Stomach smooth muscle (tissue), 2 donors: Measurements from ENCODE around the gene MKRN2.

Experiments used
- H3K27ac ChIP-seq: one replicate; pipeline ENCODE4 v1.7.0; 2013; ENCODE audit warnings: mild to moderate bottlenecking, low read length, inconsistent platforms
- H3K27me3 ChIP-seq, 2 donors: one replicate each; pipeline ENCODE4 v1.7.0; 2013; ENCODE audit warnings: low read length in 2 of 2; ENCODE audit not compliant: insufficient read depth in 2 of 2, control insufficient read depth in 1 of 2
- H3K36me3 ChIP-seq, 2 donors: one replicate each; pipeline ENCODE4 v1.7.0; 2013; ENCODE audit warnings: low read length in 2 of 2; ENCODE audit not compliant: control insufficient read depth in 2 of 2, insufficient read depth in 2 of 2
- H3K4me1 ChIP-seq: one replicate; pipeline ENCODE4 v1.7.0; 2013; ENCODE audit warnings: low read length; ENCODE audit not compliant: control insufficient read depth, insufficient read depth
- H3K4me3 ChIP-seq, 2 donors: one replicate each; pipeline ENCODE4 v1.7.0; 2013; ENCODE audit warnings: low read length in 2 of 2
- H3K9ac ChIP-seq, 2 donors: one replicate each; pipeline ENCODE4 v1.7.0; 2013; ENCODE audit warnings: low read length in 2 of 2, mild to moderate bottlenecking in 1 of 2
- H3K9me3 ChIP-seq, 2 donors: one replicate each; pipeline ENCODE4 v1.7.0; 2013; ENCODE audit warnings: low read length in 2 of 2; ENCODE audit not compliant: control insufficient read depth in 2 of 2
- donor health status: healthy.
- donor health status: Pancreatic carcinoma.

The MKRN2 gene

DNA sequence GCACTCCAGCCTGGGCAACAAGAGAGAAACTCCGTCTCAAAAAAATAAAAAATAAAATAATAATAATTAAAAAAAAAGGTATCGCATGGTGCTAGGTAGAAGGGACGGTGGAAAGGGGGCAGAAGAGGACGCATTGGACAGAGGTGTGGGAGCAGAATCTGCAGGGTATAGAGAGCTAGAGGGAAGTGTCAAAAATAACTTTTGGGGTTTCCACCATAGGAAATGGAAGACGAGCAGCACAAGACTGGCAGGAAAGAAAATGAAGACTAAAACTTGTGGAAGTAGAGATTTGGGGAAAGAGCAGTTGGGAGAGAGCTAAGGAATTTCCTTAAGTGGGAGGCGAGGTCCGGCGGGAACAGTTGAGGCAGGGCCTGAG lies 585 bp upstream of the MKRN2 start:
- H3K4me1 ChIP-seq: peaks cover 24% of the 10 kb centered on the region
- H3K9ac ChIP-seq: peak overlapping the region; percentile 81 to 90
- H3K27me3 ChIP-seq: peaks cover 0 to 11% of the 10 kb centered on the region in 2 donors
- H3K4me3 ChIP-seq: peak overlapping the region; percentile 64 to 92
- peak overlapping the region; percentile 92 for H3K27ac ChIP-seq
- H3K36me3 ChIP-seq: no peaks in the 10 kb centered on the region
- no peaks in the 10 kb centered on the region for H3K9me3 ChIP-seq

DNA sequence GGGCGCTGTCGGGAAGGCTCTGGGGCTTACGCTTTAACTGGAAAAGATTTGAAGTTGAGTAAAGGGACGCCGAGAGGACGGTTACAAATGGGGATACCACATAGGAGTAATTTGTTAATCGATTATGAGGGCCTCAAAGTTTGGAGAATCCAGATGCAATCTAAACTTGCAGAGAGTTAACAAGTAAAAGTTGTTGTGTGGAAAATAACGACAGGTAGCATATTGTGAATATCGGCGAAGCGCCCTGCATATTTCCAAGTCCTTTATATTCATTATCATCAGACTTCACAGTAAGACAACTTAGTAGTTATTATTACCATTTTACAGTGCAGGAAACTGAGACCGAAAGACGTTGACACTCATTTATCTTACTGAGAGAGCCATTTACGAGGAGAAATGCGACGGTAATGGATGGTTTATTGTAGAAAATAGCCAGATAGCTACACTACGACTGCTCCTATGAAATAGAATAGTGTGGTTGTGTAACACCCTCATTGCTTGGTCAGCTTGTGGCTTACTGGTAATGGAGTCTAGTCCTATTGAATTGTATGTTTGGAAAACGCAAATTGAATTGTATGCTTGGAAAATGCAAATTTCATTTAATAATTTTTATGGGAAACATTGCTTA lies 700 bp downstream of the MKRN2 start:
- Histone ChIP-seq H3K4me1 (peaks cover 28% of the 10 kb centered on the region), H3K27ac (peak overlapping the region; percentile 92), H3K36me3 (no peaks in the 10 kb centered on the region), H3K4me3 (peak overlapping the region; percentile 64 to 92), H3K9me3 (no peaks in the 10 kb centered on the region), H3K9ac (peak overlapping the region; percentile 90 to 92), H3K27me3 (peaks cover 0 to 11% of the 10 kb centered on the region in 2 donors)

DNA sequence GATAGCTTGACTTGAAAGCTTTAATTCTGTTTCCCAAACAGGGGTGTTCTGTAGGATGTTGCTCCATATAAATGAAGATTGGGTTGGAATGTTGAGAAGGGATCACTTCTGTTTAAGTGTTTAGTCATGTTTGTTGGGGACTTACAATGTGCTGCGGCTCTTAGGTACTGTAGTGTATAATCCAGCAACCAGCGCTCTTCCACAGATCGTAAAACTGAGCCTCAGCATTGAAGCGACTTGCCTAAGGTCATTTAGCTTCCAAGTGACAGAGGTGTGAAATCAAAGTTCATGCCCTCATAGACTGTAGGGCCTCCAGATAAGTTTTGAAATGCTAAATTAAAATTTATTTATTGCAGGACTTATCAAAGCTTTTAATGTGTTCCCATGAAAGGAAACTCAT lies 1.8 kb downstream of the MKRN2 start:
- peak overlapping the region; percentile 64 to 92 for H3K4me3 ChIP-seq
- H3K27me3 ChIP-seq: peaks cover 0 to 5% of the 10 kb centered on the region in 2 donors
- peak overlapping the region in 1 of 2 donors; percentile 90 for H3K9ac ChIP-seq
- no peaks in the 10 kb centered on the region for H3K9me3 ChIP-seq
- no peak overlapping the region for H3K27ac ChIP-seq
- H3K4me1 ChIP-seq: peaks cover 28% of the 10 kb centered on the region
- no peaks in the 10 kb centered on the region for H3K36me3 ChIP-seq

DNA sequence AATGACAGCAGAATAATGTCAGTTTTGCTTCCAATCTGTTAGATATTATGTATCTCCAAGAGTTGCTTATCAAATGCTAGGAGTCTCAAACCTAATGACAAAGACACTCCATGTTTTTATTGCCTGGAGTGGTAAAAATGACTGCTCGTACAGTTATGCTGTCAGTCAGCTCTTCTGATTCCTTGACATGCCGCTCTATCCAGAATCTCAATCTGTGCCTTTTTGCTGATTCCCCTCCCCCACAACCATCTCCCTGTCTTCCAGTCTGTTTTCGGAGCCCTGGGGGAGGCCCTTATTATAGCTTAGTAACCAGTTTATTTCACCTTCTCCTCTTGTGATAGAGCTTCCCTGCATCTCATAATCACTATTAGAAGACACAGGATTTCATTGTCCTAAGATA lies 2.6 kb downstream of the MKRN2 start:
- Histone ChIP-seq H3K4me3 (no peak overlapping the region), H3K36me3 (no peaks in the 10 kb centered on the region), H3K9ac (peak overlapping the region in 1 of 2 donors; percentile 13), H3K4me1 (peaks cover 23% of the 10 kb centered on the region), H3K27me3 (no peaks in the 10 kb centered on the region), H3K9me3 (no peaks in the 10 kb centered on the region), H3K27ac (no peak overlapping the region)

DNA sequence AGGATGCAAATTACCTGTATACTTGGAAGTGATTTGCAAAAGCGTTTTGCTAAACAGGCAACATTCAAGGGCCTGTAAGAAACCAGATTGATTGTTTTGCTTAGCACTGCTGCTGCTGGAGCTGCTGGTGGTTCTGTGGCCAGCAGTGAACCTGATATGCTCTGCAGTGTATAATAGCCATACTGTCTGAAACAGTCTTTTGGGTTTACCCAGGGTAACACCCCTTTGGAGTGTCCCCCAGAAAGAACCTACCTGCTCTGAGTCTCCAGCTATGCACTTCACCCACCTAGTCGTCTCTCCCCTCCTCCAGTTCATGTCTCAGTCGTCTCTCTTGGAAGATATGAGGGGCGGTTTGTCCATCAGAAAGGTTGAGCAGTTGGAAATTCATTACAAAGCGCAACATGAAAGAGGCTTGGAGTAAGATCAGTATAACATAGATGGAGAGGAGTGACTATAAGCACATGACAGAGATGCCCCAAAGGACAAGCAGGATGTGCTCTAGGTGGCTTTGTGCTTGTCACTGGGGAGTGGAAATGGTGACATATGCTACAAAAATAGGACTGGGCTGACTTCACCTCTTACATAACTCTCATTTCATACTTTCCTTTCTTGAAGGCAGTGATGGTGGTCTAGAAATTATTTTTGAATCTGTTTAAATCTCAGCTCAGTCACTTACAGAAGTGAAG lies 3.8 kb downstream of the MKRN2 start:
- no peaks in the 10 kb centered on the region for H3K27me3 ChIP-seq
- H3K4me3 ChIP-seq: no peak overlapping the region
- no peaks in the 10 kb centered on the region for H3K36me3 ChIP-seq
- peaks cover 23% of the 10 kb centered on the region for H3K4me1 ChIP-seq
- H3K9ac ChIP-seq: peak overlapping the region in 1 of 2 donors; percentile 21
- no peak overlapping the region for H3K27ac ChIP-seq
- no peaks in the 10 kb centered on the region for H3K9me3 ChIP-seq

DNA sequence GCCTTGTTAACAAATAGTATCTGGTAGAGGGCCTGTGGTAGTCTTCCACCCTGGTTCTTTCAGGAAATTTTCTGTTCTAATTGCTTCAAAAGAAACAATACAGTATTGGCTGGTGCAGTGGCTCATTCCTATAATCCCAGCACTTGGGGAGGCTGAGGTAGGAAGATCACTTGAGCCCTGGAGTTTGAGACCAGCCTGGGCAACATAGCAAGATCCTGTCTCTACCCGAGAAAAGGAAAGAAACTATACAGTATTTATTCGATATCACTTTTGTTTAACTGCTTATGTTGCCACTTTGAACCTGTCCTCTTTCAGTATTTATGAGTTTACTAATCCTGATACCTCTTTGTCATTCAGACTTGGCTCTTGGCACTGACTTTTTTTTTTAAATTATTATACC lies 4.5 kb downstream of the MKRN2 start:
- Histone ChIP-seq H3K36me3 (no peaks in the 10 kb centered on the region), H3K4me3 (no peak overlapping the region), H3K27ac (no peak overlapping the region), H3K4me1 (peaks cover 21% of the 10 kb centered on the region), H3K9ac (no peak overlapping the region), H3K27me3 (no peaks in the 10 kb centered on the region), H3K9me3 (no peaks in the 10 kb centered on the region)

DNA sequence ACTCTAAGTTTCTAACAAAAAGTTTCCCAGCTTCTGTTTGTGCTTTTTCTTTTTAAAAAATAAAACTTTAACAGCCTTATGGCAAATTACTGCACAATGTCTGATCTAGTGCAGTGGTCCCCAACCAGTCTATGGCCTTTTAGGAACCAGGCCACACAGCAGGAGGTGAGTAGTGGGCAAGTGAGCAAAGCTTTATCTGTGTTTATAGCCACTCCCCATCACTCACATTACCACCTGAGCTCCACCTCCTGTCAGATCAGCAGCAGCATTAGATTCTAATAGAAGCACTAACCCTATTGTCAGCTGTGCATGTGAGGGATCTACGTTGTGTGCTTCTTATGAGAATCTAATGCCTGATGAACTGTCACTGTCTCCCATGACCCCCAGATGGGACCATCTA lies 5.6 kb downstream of the MKRN2 start:
- H3K4me1 ChIP-seq: peaks cover 21% of the 10 kb centered on the region

DNA sequence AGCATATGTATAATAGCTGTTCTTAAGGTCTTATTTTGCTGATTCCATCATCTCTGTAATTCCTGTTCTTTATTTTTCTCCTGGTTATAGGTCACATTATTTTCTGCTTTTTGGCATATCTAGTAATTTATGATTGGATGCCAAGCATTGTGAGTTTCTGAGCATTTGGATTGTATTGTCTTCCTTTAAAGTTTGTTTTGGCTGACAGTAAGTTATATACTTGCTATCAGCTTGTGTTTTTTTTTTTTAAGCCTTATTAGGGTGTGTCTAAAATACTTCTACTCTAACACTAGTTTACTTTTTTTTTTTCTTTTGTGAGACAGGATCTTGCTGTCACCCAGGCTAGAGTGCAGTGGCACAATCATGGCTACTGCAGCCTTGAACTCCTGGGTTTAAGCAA lies 10.1 kb downstream of the MKRN2 start:
- H3K36me3 ChIP-seq: peaks cover 19 to 20% of the 10 kb centered on the region in 2 donors
- no peaks in the 10 kb centered on the region for H3K9me3 ChIP-seq
- no peak overlapping the region for H3K4me3 ChIP-seq
- peaks cover under 1% of the 10 kb centered on the region for H3K4me1 ChIP-seq
- no peaks in the 10 kb centered on the region for H3K27me3 ChIP-seq
- no peak overlapping the region for H3K9ac ChIP-seq
- no peak overlapping the region for H3K27ac ChIP-seq

More for the DNA sequence above, 5.6 kb downstream of the MKRN2 start:
- Histone ChIP-seq H3K27me3 (no peaks in the 10 kb centered on the region), H3K4me3 (no peak overlapping the region), H3K9ac (no peak overlapping the region), H3K27ac (no peak overlapping the region), H3K9me3 (no peaks in the 10 kb centered on the region), H3K36me3 (no peaks in the 10 kb centered on the region)

DNA sequence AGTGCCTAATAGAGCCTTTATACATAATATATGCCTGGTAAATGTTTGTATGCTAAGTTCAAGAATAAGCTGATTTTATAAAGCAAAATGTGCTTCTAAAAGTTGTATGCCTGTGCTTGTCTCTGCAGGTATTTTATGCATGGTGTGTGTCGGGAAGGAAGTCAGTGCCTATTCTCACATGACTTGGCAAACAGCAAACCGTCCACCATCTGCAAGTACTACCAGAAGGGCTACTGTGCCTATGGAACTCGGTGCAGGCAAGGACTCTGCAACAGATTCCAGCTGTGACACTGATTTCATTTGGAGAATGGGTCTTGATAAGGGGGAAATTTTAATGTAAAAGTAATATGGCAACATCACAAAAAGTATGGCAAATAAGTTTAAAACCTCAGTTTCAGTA lies 11.9 kb downstream of the MKRN2 start:
- H3K9ac ChIP-seq: no peak overlapping the region
- H3K9me3 ChIP-seq: no peaks in the 10 kb centered on the region
- H3K27ac ChIP-seq: no peak overlapping the region
- no peak overlapping the region for H3K4me3 ChIP-seq
- H3K36me3 ChIP-seq: peaks cover 32% of the 10 kb centered on the region in 2 donors
- no peaks in the 10 kb centered on the region for H3K4me1 ChIP-seq
- no peaks in the 10 kb centered on the region for H3K27me3 ChIP-seq

DNA sequence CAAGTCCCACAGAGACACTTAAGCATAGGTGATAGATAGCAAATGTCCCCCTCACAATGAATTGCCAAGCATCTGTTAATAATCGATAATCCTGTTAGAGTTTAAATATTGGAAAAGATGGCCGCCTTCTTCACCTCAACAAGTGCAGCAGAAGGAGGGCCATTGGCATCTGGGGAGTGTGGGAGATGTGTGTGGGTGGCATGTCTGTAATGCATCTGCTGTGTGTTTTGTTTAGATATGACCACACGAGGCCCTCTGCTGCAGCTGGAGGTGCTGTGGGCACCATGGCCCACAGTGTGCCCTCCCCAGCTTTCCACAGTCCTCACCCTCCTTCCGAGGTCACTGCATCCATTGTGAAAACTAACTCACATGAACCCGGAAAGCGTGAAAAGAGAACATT lies 12.9 kb downstream of the MKRN2 start:
- H3K27ac ChIP-seq: no peak overlapping the region
- no peaks in the 10 kb centered on the region for H3K27me3 ChIP-seq
- peaks cover 42 to 43% of the 10 kb centered on the region in 2 donors for H3K36me3 ChIP-seq
- H3K9me3 ChIP-seq: no peaks in the 10 kb centered on the region
- H3K4me3 ChIP-seq: no peak overlapping the region
- no peak overlapping the region for H3K9ac ChIP-seq
- H3K4me1 ChIP-seq: no peaks in the 10 kb centered on the region

DNA sequence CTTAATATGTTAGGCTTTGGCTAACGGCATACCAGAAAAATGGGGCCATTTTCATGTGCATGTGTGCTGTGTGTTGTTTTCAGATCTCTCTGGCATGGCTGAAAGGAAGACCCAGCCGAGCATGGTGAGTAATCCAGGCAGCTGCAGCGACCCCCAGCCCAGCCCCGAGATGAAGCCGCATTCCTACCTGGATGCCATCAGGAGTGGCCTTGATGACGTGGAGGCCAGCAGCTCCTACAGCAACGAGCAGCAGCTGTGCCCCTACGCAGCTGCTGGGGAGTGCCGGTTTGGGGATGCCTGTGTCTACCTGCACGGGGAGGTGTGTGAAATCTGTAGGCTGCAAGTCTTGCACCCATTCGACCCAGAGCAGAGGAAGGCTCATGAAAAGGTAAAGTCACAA lies 15.1 kb downstream of the MKRN2 start:
- peaks cover 59 to 64% of the 10 kb centered on the region in 2 donors for H3K36me3 ChIP-seq
- H3K9me3 ChIP-seq: no peaks in the 10 kb centered on the region
- H3K27me3 ChIP-seq: no peaks in the 10 kb centered on the region
- H3K9ac ChIP-seq: no peak overlapping the region
- H3K27ac ChIP-seq: no peak overlapping the region
- H3K4me3 ChIP-seq: no peak overlapping the region
- H3K4me1 ChIP-seq: no peaks in the 10 kb centered on the region
